C4-2B (cell line): ENCODE data around the gene ARHGAP18.

Source experiments
- ZFX ChIP-seq: fragments of 450-650 bp; IDR thresholded peaks from 2 replicates; pipeline ENCODE4 v1.6.1; 2017
- TF ChIP-seq, protein P1 (sequence below): fragments of 450-650 bp; conservative IDR thresholded peaks from 2 replicates; pipeline ENCODE4 v1.5.1; 2017; ENCODE audit warnings: mild to moderate bottlenecking

DNA sequence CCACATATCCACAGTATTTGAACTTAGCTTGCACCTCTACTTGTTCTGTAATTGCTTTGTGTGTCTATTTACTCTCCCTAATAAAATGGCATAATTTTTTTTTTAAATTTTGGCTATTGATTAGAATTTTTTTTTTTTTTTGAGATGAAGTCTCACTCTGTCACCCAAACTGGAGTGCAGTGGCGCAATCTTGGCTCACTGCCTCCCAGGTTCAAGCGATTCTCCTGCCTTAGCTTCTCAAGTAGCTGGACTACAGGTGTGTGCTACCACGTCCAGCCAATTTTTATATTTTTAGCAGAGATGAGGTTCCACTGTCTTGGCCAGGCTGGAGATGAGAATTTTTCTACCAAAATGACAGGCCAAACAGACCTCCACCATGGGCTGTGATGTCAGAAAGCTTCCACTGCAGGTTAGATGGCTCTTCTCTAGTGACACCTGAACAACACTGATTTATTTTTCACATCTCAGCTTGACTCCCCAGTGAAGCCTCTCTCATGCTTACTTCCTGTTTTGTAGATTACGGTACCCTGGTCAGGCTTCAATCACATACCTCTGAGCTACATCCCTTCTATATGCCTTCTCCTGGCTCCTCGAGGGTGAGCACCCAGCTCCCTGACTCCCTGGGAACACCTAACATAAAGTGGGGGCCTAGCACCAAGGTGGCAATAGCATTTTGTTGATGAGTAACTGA is 112.8 kb downstream of the ARHGAP18 start:
- TF ChIP-seq, protein P1, sequence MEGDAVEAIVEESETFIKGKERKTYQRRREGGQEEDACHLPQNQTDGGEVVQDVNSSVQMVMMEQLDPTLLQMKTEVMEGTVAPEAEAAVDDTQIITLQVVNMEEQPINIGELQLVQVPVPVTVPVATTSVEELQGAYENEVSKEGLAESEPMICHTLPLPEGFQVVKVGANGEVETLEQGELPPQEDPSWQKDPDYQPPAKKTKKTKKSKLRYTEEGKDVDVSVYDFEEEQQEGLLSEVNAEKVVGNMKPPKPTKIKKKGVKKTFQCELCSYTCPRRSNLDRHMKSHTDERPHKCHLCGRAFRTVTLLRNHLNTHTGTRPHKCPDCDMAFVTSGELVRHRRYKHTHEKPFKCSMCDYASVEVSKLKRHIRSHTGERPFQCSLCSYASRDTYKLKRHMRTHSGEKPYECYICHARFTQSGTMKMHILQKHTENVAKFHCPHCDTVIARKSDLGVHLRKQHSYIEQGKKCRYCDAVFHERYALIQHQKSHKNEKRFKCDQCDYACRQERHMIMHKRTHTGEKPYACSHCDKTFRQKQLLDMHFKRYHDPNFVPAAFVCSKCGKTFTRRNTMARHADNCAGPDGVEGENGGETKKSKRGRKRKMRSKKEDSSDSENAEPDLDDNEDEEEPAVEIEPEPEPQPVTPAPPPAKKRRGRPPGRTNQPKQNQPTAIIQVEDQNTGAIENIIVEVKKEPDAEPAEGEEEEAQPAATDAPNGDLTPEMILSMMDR: no peak
- no peak for TF ChIP-seq ZFX
